Bronchial epithelial cell (primary cell): ENCODE results near the gene OR2B6. TPM values are rescaled to one million over a fixed set of nuclear protein-coding genes. Genes with fewer than 3 reads are reported as not detected.
A peak's percentile ranks its signal among the peaks of the same experiment; 100 is the strongest.

Experiments used
- DNase-seq: peaks from one replicate; pipeline ENCODE4 v3.0.0-alpha.2; 2010; ENCODE audit warnings: low read depth
- FAIRE-seq: peaks from 2 replicates; lab custom pipeline; 2011; peaks lifted over from hg19 to GRCh38; lab: Jason Lieb, UNC
- H3K27me3 ChIP-seq: 2 replicates; pipeline ENCODE4 v1.5.1; 2011; ENCODE audit warnings: low read length; ENCODE audit not compliant: control insufficient read depth, insufficient read depth
- H3K36me3 ChIP-seq: 2 replicates; pipeline ENCODE4 v1.5.1; 2011; ENCODE audit warnings: low read length; ENCODE audit not compliant: control insufficient read depth, insufficient read depth
- H3K4me3 ChIP-seq: 2 replicates; pipeline ENCODE4 v1.5.1; 2011; ENCODE audit warnings: mild to moderate bottlenecking, low read depth, low read length, control low read depth
- total RNA-seq: library from RNA; depleted of rRNA; stranded (reverse); fragments of >200 nt; gene quantifications from 2 replicates; pipeline ENCODE4 v1.2.1, GENCODE V29; 2014
- TF ChIP-seq, protein P1 (sequence below): IDR thresholded peaks from 2 replicates; pipeline ENCODE4 v1.5.1; 2011; ENCODE audit warnings: mild to moderate bottlenecking, moderate library complexity, low read length, control low read depth, inconsistent platforms; ENCODE audit not compliant: insufficient read depth, severe bottlenecking

The OR2B6 gene
- total RNA-seq, 1 donor from 2014 or later: not detected

GRCh38 chr6:28001351-28001750 lies 44.3 kb downstream of the OR2B6 start:
- no peak overlapping the region for H3K4me3 ChIP-seq
- TF ChIP-seq, protein P1, sequence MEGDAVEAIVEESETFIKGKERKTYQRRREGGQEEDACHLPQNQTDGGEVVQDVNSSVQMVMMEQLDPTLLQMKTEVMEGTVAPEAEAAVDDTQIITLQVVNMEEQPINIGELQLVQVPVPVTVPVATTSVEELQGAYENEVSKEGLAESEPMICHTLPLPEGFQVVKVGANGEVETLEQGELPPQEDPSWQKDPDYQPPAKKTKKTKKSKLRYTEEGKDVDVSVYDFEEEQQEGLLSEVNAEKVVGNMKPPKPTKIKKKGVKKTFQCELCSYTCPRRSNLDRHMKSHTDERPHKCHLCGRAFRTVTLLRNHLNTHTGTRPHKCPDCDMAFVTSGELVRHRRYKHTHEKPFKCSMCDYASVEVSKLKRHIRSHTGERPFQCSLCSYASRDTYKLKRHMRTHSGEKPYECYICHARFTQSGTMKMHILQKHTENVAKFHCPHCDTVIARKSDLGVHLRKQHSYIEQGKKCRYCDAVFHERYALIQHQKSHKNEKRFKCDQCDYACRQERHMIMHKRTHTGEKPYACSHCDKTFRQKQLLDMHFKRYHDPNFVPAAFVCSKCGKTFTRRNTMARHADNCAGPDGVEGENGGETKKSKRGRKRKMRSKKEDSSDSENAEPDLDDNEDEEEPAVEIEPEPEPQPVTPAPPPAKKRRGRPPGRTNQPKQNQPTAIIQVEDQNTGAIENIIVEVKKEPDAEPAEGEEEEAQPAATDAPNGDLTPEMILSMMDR: no peak
- no peak for FAIRE-seq
- no peaks in the 10 kb centered on the region for H3K36me3 ChIP-seq
- no peak for DNase-seq
- H3K27me3 ChIP-seq: no peaks in the 10 kb centered on the region

DNA sequence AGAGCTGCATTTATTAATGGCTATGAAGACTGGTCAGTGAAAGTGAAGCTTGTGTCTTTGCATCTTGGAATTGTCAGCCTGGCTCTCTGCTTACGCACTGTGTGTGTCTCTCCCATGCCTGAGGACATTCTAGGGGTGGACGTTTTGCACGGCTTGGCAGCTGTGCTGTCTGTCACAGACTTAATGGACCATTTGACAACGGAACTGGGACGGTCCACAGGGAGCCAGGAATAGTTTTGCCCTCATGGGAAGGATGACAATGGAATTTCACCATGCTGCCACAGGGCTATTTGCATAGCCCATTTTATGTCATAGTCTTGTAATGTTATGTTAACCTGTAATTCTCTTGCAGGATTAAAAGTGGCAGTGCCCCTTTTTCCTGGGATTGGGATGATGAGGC lies 44.7 kb downstream of the OR2B6 start:
- FAIRE-seq (no peak), DNase-seq (no peak)
- Histone ChIP-seq H3K4me3 (no peak overlapping the region), H3K36me3 (no peaks in the 10 kb centered on the region), H3K27me3 (no peaks in the 10 kb centered on the region)
- TF ChIP-seq, protein P1: no peak

DNA sequence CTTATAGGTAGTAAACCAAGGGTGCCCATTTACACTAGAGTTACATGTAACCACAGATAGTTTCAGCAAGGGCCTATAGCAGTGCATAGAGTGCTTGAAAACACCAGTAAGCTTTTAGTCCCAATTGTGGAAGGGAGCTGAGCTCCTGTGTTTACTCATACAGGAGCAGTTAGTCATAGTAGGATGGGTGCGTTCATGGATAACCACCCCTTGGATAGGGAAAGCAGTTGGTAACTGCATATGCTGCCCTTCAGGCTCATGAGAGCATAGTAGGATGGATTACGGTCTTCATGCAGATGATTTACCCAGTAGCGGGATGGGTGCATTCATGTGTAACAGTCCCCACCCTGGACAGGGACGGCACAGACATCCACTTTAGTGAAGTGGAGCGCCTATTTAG lies 45.1 kb downstream of the OR2B6 start:
- no peaks in the 10 kb centered on the region for H3K27me3 ChIP-seq
- DNase-seq (peak; percentile 38), FAIRE-seq (peak; percentile 28)

GRCh38 chr6:28003059-28003458 lies 46.0 kb downstream of the OR2B6 start:
- TF ChIP-seq, protein P1: no peak
- no peak for FAIRE-seq

More for the DNA sequence above, 45.1 kb downstream of the OR2B6 start:
- no peak overlapping the region for H3K4me3 ChIP-seq
- H3K36me3 ChIP-seq: no peaks in the 10 kb centered on the region
- TF ChIP-seq, protein P1: no peak

DNA sequence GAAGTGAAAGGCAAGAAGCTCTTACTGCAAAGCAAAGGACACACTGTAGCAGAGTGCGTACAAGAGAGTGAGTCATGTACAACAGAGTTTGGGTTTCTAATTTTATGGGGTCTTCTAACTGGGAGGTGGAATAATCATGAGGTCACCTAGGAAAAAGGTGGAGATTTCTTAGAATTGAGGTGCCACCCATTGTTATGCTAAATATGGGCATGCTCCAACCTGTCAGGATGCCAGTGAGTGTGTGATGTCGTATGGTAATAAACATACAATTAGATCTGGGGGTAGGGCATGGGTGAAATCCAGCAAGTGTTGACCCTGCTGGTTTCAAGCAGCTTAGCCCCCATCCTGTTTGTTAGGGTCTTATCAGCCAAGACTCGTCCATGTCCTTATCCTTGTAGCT lies 46.6 kb downstream of the OR2B6 start:
- DNase-seq (peak; percentile 28), FAIRE-seq (no peak)
- Histone ChIP-seq H3K27me3 (no peaks in the 10 kb centered on the region), H3K36me3 (no peaks in the 10 kb centered on the region), H3K4me3 (no peak overlapping the region)
- TF ChIP-seq, protein P1: no peak

More at GRCh38 chr6:28003059-28003458, 46.0 kb downstream of the OR2B6 start:
- Histone ChIP-seq H3K27me3 (no peaks in the 10 kb centered on the region), H3K4me3 (no peak overlapping the region), H3K36me3 (no peaks in the 10 kb centered on the region)
- DNase-seq: no peak
